ENCODE results near the gene SCD. TPM values are rescaled to one million over a fixed set of nuclear protein-coding genes. Genes with fewer than 3 reads are reported as not detected.

Gene SCD
- total RNA-seq, 1 experiment from 2014 or later, result 518 TPM

DNA sequence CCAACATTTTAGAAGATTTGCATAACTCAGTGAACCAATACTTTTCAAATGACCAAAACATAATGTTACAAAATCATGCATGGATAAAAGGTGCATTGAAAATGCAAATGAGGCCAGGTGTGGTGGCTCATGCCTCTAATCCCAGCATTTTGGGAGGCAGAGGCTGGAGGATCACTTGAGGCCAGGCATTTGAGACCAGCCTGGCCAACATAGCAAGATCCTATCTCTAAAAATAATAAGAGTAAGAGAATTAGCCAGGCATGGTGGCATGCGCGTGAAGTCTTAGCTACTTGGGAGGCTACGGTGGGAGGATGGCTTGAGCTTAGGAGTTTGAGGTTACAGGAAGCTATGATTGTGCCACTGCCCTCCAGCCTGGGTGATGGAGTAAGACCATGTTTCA is 33.4 kb downstream of the SCD start:
- CTCF ChIA-PET, result no interaction called here
- intact Hi-C loops (cut with micrococcal nuclease; ENCODE audit: unreplicated experiment), result no loop called here

DNA sequence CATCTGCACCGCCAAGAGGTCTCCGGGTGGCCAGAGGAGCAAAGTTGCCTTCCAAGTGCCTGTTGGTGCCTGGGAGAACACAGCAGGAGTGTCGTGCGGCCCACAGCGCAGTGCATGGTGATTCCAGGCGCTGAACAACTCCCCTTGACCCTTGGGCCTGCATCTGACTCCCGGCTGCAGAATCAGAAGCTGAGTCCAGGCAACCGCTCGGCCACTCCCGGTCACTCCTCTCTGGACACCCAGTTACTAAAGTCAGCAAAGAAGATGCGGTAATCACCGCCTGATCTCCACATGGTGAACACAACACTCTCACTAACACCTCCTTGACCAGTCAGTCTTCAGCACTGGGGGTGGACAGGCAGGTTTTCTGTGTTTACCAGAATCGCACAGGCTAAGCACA is 35.5 kb downstream of the SCD start:
- Histone ChIP-seq H3K9me3 (ENCODE audit: insufficient read depth, low read depth) (no peaks in the 10 kb centered on the region), H3K9me2 (ENCODE audit: insufficient read depth) (no peaks in the 10 kb centered on the region), H3K4me2 (no peak overlapping the region), H3K27me3 (ENCODE audit: insufficient read depth, low read depth) (no peaks in the 10 kb centered on the region), H4K20me1 (ENCODE audit: insufficient read depth) (no peaks in the 10 kb centered on the region), H3K79me2 (ENCODE audit: low read depth) (no peaks in the 10 kb centered on the region), H2AFZ (no peak overlapping the region), H3K4me3 (no peak overlapping the region), H3K27ac (no peak overlapping the region), H3K4me1 (replicated peaks; ENCODE audit: insufficient read depth) (no peaks in the 10 kb centered on the region), H3F3A (ENCODE audit: insufficient read depth, low read depth) (no peaks in the 10 kb centered on the region), H3K36me3 (ENCODE audit: low read depth) (no peaks in the 10 kb centered on the region)
- intact Hi-C loops (cut with micrococcal nuclease; ENCODE audit: unreplicated experiment), result no loop called here
- BruUV-seq (replicated peaks), result no TSS peak
- ChIA-PET POLR2A (ENCODE audit: unreplicated experiment) (no interaction called here), CTCF (interaction anchor here (0.7 kb wide), 1 partner anchor 8 kb away, joined by 16 read pairs; no protein-coding TSS in a partner anchor)
- TF ChIP-seq EZH2 (IDR thresholded peaks at IDR 0.05; ENCODE audit: low read depth), result no peak
- TF ChIP-seq, protein P1, sequence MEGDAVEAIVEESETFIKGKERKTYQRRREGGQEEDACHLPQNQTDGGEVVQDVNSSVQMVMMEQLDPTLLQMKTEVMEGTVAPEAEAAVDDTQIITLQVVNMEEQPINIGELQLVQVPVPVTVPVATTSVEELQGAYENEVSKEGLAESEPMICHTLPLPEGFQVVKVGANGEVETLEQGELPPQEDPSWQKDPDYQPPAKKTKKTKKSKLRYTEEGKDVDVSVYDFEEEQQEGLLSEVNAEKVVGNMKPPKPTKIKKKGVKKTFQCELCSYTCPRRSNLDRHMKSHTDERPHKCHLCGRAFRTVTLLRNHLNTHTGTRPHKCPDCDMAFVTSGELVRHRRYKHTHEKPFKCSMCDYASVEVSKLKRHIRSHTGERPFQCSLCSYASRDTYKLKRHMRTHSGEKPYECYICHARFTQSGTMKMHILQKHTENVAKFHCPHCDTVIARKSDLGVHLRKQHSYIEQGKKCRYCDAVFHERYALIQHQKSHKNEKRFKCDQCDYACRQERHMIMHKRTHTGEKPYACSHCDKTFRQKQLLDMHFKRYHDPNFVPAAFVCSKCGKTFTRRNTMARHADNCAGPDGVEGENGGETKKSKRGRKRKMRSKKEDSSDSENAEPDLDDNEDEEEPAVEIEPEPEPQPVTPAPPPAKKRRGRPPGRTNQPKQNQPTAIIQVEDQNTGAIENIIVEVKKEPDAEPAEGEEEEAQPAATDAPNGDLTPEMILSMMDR (conservative IDR thresholded peaks at IDR 0.05), result no peak
- no peak for DNase-seq

More for the DNA sequence above, 33.4 kb downstream of the SCD start:
- no peak for TF ChIP-seq EZH2 (IDR thresholded peaks at IDR 0.05; ENCODE audit: low read depth)
- TF ChIP-seq, protein P1 (conservative IDR thresholded peaks at IDR 0.05), result no peak
- DNase-seq, result no peak
- POLR2A ChIA-PET (ENCODE audit: unreplicated experiment), result no interaction called here
- Histone ChIP-seq H3K4me1 (replicated peaks; ENCODE audit: insufficient read depth) (peaks cover 13% of the 10 kb centered on the region), H3K9me2 (ENCODE audit: insufficient read depth) (no peaks in the 10 kb centered on the region), H3K36me3 (ENCODE audit: low read depth) (no peaks in the 10 kb centered on the region), H4K20me1 (ENCODE audit: insufficient read depth) (no peaks in the 10 kb centered on the region), H3K4me3 (no peak overlapping the region), H3K4me2 (no peak overlapping the region), H3K79me2 (ENCODE audit: low read depth) (peaks cover 8% of the 10 kb centered on the region), H2AFZ (no peak overlapping the region), H3K27me3 (ENCODE audit: insufficient read depth, low read depth) (no peaks in the 10 kb centered on the region), H3K9me3 (ENCODE audit: insufficient read depth, low read depth) (no peaks in the 10 kb centered on the region), H3K27ac (no peak overlapping the region), H3F3A (ENCODE audit: insufficient read depth, low read depth) (peaks cover 3% of the 10 kb centered on the region; the same call in 1 of the 2 replicates)
- BruUV-seq (replicated peaks), result no TSS peak

DNA sequence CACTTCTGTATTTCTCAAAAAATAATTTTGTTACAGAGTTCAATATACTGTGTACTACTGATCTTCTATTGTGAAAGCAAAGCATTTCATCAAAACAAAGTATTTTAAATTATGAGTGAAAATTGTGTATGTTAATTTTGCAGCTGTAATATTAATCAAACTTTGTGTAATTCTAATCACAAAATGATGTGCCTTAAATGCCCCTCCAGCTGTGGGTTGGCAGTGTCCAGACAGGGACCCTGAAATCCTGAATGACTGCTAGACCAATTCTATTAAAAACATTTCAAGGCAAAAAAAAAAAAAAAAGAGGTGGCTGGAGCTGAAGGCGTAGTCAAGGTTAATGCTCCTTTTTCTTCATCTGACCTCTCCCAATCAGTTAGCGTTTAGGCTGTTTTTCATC is 36.2 kb downstream of the SCD start:
- Histone ChIP-seq H3K4me1 (replicated peaks; ENCODE audit: insufficient read depth) (no peaks in the 10 kb centered on the region), H3K9me3 (ENCODE audit: insufficient read depth, low read depth) (no peaks in the 10 kb centered on the region), H3K27me3 (ENCODE audit: insufficient read depth, low read depth) (no peaks in the 10 kb centered on the region), H3K79me2 (ENCODE audit: low read depth) (no peaks in the 10 kb centered on the region), H3K4me2 (no peak overlapping the region), H3K27ac (no peak overlapping the region), H2AFZ (no peak overlapping the region), H3K9me2 (ENCODE audit: insufficient read depth) (no peaks in the 10 kb centered on the region), H3F3A (ENCODE audit: insufficient read depth, low read depth) (no peaks in the 10 kb centered on the region), H4K20me1 (ENCODE audit: insufficient read depth) (no peaks in the 10 kb centered on the region), H3K36me3 (ENCODE audit: low read depth) (no peaks in the 10 kb centered on the region), H3K4me3 (no peak overlapping the region)
- ChIA-PET CTCF (interaction anchor here (0.7 kb wide), 1 partner anchor 8 kb away, joined by 16 read pairs; no protein-coding TSS in a partner anchor), POLR2A (ENCODE audit: unreplicated experiment) (no interaction called here)
- TF ChIP-seq, protein P1 (conservative IDR thresholded peaks at IDR 0.05), result no peak
- TF ChIP-seq EZH2 (IDR thresholded peaks at IDR 0.05; ENCODE audit: low read depth), result no peak
- intact Hi-C loops (cut with micrococcal nuclease; ENCODE audit: unreplicated experiment), result no loop called here
- BruUV-seq (replicated peaks), result no TSS peak
- DNase-seq, result no peak

Measured in PC-9 (cell line).